Uterine smooth muscle cell (primary cell): ENCODE data around the gene MRTFB. TPM values are rescaled to one million over a fixed set of nuclear protein-coding genes. Genes with fewer than 3 reads are reported as not detected.

Experiments
- total RNA-seq: library from RNA; depleted of rRNA; stranded (reverse); fragments of >200 nt; gene quantifications from 2 replicates; pipeline ENCODE4 v1.2.3, GENCODE V29; 2014

MRTFB gene
- 9.7 and 10.0 TPM in 2 replicates for total RNA-seq

GRCh38 chr16:14070877-14071575 is at the start of gene MRTFB:
Gene MRTFB, plus strand, starts transcription at chr16:14071319. Its CDS starts 69,288 bp downstream, at chr16:14140607.

Other genes with a start within 250 kb of the MRTFB start
- 11.4 and 12.2 TPM in 2 replicates for gene ERCC4, start 151.2 kb upstream of the MRTFB start, total RNA-seq